ENCODE results near the gene AFF1. TPM values are rescaled to one million over a fixed set of nuclear protein-coding genes. Genes with fewer than 3 reads are reported as not detected.
A peak's percentile ranks its signal among the peaks of the same experiment; 100 is the strongest.

AFF1 gene, protein sequence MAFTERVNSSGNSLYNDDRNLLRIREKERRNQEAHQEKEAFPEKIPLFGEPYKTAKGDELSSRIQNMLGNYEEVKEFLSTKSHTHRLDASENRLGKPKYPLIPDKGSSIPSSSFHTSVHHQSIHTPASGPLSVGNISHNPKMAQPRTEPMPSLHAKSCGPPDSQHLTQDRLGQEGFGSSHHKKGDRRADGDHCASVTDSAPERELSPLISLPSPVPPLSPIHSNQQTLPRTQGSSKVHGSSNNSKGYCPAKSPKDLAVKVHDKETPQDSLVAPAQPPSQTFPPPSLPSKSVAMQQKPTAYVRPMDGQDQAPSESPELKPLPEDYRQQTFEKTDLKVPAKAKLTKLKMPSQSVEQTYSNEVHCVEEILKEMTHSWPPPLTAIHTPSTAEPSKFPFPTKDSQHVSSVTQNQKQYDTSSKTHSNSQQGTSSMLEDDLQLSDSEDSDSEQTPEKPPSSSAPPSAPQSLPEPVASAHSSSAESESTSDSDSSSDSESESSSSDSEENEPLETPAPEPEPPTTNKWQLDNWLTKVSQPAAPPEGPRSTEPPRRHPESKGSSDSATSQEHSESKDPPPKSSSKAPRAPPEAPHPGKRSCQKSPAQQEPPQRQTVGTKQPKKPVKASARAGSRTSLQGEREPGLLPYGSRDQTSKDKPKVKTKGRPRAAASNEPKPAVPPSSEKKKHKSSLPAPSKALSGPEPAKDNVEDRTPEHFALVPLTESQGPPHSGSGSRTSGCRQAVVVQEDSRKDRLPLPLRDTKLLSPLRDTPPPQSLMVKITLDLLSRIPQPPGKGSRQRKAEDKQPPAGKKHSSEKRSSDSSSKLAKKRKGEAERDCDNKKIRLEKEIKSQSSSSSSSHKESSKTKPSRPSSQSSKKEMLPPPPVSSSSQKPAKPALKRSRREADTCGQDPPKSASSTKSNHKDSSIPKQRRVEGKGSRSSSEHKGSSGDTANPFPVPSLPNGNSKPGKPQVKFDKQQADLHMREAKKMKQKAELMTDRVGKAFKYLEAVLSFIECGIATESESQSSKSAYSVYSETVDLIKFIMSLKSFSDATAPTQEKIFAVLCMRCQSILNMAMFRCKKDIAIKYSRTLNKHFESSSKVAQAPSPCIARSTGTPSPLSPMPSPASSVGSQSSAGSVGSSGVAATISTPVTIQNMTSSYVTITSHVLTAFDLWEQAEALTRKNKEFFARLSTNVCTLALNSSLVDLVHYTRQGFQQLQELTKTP
- total RNA-seq: 60.5 TPM
- long read RNA-seq, partial matches to known transcripts: 3 of 18 reads
- long read RNA-seq, other reads (novel, unspliced or antisense): 12 of 18 reads

DNA sequence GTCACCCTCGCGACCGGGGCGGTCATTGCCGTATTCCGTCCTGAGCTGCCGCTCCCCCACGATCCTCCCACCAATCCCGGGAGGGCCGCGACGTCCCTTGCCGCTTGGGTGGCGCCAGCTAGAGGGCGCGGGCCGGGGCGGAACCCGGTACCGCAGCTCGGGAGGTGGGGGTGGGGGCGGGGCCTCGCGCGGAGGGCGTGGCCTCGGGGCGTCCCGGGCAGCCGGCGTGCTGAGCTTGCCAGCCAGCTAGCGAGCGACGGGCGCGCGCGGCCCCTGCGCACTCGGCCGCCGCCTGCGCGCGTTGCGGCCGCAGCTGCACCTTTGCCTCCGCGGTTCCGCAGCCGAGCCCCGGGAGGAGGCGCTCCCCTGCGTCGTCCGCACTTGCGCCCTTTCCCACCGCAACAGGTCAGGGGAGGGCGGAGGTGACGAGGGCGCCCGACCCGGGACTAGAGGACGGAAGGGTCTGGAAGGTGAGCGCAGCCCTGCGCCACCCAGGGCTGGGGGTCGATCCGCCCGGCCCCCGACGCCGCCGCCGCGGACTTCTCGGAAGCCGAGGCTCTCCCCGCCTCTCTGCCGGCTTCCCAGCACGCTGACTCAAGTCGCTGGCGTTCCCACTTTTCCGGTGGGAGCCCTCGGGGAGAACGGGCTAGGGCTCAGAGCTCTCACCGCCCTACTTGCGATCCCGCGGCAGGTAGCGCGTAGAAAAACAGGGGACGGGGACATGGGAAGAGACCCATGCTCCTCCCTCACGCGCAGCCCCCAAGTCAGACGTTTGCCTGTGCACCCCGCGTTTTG, at the start of gene AFF1:
Gene AFF1 (plus strand): TSS at position 241 of the 795 bp plus-strand sequence. CDS start 13,523 bp downstream, outside the sequence.
- ATAC-seq (ENCODE audit: poor library complexity) (peak; percentile 95), DNase-seq (peak; percentile 95)
- intact Hi-C loops (cut with DNase I): loop anchor here (5.0 kb wide), 1 partner anchor 72 kb away; no protein-coding TSS in a partner anchor

DNA sequence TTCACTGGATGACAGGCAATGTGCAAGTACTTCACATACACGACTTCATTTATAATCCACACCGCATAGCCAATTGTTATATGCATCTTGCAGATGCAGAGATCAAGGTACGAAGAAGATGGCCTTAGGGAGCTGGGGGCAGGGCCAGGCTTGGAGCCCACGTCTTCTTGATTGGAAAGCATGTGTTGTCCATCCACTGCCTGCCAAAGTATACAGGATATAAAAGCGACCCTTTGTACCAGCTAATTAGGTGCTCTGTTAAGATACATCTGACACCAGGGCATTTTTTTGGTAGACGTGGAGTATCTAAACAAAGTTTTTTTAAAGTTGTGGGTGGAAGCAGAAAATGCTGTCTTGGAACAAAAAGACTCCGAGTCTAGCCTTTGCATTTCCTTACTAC, 44.0 kb upstream of the AFF1 start:
- intact Hi-C loops (cut with DNase I): no loop called here
- DNase-seq: no peak
- no peak for ATAC-seq (ENCODE audit: poor library complexity)

DNA sequence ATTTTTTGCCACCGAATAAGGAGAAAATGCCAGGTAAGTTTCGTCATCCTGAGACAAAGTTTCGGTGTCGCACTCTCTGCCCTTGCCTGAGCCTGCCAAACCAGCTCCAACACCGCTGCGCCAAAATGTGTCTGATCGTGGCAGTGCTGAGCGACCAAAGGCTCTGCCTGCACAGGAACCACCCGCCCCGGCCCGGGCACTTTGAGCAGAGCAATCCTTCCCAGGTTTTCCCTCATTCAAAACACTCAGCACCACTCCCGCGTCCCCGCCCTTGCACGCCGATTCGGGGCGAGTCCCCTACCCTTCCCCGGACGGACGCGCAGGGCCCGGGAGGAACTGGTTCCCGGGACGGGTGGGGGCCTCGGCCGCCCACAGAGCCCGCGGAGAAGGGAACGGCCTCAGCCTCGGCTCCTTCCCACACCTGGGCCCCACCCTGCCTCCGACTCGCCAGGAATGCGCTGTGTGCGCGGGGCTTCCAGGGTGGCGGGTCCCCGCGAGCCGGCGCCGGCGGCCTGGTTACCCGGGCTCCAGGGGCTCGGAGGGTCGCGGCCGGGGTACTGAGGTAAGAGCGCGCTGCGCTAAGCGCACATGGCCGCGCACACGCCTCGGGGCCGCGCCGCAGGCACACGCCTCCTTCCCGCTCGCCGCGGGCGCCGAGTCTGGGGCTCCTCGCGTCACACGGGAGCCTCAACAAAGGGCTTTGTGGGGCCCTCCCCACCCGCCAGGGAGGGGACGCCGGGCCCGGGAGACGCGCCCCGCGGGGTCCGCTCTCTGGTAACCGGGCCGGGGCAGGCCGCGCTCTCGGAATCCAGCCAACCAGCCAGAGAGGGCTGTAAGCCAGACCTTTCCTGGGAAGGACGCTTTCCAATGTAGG, 42.8 kb upstream of the AFF1 start, which contains the start of gene C4orf36:
Gene C4orf36 (minus strand): TSS at position 661 of the 874 bp plus-strand sequence. CDS start 902 bp downstream, outside the sequence.
- intact Hi-C loops (cut with DNase I): no loop called here
- peak; percentile 65 for DNase-seq

DNA sequence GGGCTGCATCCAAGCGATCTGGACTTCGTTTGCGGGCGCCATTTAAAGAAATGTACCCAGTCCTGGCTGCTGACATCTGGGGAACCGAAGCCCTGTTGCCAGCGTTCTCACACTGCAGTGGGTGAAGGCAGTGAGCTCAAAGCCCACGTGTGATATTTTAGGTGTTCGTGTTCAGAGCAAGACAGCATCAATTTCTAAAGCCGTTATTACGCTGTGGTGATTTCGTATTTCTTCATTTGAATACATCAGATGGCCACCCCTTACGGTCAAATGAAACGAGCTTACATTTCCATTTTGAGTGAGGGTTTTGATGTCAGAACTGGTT, 42.2 kb upstream of the AFF1 start:
- intact Hi-C loops (cut with DNase I): no loop called here
- ATAC-seq (ENCODE audit: poor library complexity) (no peak), DNase-seq (no peak)

More for the DNA sequence above, 42.8 kb upstream of the AFF1 start, which contains the start of gene C4orf36:
- peak; percentile 88 for ATAC-seq (ENCODE audit: poor library complexity)

DNA sequence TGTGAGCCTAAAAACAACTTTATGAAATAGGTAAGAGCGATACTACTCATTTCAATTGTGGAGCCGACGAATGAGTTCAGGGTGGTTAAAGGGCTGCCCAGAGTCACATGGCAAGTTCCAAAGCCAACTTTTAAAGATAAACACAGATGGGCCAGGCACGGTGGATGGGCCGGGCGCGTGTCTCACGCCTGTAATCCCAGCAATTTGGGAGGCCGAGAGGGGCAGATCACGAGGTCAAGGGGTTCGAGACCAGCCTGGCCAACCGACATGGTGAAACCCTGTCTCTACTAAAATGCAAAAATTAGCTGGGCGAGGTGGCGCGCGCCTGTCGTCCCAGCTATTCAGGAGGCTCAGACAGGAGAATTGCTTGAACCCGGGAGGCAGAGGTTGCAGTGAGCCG, 41.7 kb upstream of the AFF1 start:
- intact Hi-C loops (cut with DNase I): no loop called here
- no peak for DNase-seq
- ATAC-seq (ENCODE audit: poor library complexity): no peak

DNA sequence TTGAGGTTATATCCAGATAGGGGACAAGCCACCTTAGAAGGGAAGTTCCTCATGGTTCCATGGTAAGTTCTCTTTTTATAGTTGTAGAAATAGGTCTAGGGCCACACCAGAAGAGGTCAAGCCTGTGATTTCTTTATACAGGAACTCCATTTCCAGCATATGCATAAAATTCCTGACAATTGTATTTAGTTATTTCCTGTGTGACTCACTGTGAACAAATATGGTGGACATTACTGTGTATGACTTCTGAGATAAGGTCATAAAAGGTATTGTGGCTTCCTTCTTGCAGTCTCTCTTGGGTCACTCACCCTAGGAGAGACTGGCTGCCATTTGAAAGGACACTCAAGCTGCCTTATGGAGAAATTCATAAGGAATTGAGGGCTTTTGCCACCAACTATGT, 40.4 kb upstream of the AFF1 start:
- ATAC-seq (ENCODE audit: poor library complexity) (no peak), DNase-seq (no peak)
- intact Hi-C loops (cut with DNase I): no loop called here

DNA sequence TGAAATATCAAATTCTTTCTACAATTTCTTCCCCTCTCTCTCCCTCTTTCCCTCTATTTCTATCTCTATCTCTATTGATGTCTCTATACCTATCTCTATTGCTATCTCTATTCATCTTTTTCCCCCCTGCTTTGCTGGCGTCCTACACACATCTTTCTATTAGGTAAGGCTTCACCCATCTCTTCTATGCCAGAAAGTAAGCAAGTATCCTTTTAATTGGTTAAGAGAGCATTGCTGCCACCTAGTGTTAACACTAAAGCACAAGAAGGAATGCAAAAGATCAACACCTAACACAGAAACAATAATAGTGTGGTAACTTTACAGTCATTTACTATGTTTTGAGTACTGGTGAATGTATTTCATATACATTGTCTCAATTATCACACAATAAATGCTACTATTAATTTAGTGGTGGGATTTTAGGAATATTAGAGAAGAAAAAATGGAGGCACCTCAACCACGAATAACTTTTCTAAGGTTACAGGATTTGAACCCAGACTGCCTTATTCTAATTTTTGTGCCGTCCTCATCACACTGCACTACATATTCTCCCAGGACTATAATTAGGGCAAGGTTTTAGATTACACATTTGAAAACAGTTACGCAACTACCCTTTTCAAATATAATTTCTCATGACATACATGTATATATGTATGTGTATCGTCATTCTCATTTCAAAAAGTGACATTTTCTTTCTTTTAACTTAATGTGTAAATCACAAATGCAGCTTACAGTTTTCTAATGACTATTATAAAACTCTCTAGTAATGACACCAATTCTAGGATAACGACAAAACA, 38.9 kb upstream of the AFF1 start:
- no peak for DNase-seq
- intact Hi-C loops (cut with DNase I): loop anchor here (5.0 kb wide), 1 partner anchor 399 kb away; no protein-coding TSS in a partner anchor
- ATAC-seq (ENCODE audit: poor library complexity): peak; percentile 52

DNA sequence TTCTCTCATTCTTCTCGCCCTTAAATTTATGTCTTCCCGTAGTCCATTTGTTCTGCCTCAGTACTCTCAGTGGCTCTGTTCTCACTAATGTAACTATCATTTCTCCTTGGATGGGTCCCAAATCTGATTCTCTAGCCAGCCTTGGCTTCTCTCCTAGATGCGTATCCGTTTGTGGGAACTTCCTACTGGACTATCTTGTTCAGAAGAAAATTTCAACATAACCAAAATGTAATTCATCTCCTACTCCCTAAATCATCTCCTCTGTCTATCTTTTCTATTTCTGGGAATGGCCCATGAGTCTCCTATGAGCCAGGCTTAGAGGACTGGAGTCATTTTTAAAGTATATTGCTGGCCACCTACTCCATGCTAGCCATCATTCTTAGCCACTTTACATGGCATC, 38.2 kb upstream of the AFF1 start:
- DNase-seq (no peak), ATAC-seq (ENCODE audit: poor library complexity) (no peak)
- intact Hi-C loops (cut with DNase I): loop anchor here (5.0 kb wide), 1 partner anchor 399 kb away; no protein-coding TSS in a partner anchor

DNA sequence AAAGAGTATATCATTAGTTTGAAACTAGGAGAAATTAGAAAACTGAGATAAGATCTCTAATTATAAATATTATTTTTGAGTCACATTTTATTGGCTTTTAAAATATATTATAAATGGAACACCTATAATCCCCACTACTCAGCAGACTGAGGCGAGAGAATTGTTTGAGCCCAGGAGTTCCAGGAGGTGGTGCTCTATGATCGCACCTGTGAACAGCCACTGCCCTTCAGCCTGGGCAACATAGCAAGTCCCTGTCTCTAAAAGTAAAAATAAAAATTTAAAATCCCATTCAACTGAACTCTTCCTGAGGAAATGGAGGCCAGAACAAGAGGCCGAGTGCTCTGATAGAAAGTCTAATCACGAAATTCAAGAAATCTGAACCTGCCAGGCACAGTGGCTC, 36.2 kb upstream of the AFF1 start:
- intact Hi-C loops (cut with DNase I): loop anchor here (5.0 kb wide), 1 partner anchor 401 kb away; no protein-coding TSS in a partner anchor
- no peak for ATAC-seq (ENCODE audit: poor library complexity)

DNA sequence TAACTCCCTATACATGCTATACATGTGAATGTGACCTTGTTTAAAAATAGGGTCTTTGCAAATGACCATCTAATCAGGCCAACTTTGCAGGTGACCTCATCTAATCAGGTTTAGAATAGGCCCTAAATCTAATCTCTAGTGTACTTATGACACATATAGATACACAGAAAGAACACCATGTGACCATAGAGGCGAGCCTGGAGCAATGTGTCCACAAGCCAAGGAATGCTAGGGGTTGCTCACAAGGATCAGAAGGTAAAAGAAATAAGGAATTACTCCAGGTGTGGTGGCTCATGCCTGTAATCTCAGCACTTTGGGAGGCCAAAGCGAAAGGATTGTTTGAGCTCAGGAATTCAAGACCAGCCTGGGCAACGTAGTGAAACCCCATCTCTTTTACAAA, 32.9 kb upstream of the AFF1 start:
- ATAC-seq (ENCODE audit: poor library complexity): no peak
- DNase-seq: no peak
- intact Hi-C loops (cut with DNase I): no loop called here

More for the DNA sequence above, 36.2 kb upstream of the AFF1 start:
- DNase-seq: no peak

DNA sequence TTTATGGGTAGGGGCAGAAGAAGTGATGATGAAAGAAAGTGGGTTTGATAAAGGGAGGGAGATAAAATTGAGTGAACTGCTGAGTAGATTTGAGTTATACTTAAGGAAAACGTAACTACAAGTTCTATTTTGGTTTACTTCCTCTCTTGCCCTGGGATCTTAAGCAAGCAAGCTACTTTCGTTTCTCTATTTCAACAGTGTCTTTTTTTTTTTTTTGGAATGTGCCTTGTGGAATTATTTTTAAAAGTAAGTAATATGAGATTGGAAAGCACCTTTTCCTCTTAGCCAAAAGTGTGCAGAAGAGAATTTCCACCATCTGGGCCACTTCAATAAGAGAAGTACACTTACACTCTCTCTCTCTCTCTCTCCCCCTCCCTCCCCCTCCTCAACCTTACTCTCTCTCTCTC, 26.6 kb upstream of the AFF1 start:
- DNase-seq (no peak), ATAC-seq (ENCODE audit: poor library complexity) (no peak)
- intact Hi-C loops (cut with DNase I): no loop called here

DNA sequence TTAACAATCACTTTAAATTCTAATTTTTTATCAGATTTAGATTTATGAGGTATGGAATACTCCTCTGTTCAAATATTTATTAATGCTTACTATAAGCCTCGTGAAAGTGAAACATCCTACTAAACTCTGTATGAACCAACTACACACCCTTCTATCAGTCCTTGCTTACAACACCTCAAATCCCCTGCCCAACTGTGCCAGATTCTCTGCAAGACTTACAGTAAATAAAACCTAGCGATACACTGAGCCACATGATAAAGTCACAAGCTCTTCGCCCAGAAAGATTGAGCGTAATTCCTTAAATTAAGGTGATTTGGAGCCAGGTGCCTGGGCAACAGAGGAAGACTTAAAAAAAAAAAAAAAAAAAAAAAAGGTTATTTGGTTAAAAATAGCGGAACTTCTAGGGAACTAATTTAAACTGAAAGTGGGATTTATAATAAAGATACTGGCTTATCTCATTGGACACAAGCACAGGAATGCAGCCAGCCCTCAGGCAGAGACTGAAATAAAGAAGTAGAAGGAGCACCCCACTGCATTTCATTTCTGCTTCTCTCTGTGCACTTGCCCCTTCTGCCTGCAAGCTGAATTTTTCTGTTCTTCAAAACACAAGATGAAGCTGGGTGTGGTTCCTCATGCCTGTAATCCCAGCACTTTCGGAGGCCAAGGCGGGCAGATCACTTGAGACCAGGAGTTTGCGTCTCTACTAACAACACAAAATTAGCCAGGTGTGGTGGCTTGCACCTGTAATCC, 25.1 kb upstream of the AFF1 start:
- peak; percentile 34 for ATAC-seq (ENCODE audit: poor library complexity)
- intact Hi-C loops (cut with DNase I): no loop called here
- no peak for DNase-seq

DNA sequence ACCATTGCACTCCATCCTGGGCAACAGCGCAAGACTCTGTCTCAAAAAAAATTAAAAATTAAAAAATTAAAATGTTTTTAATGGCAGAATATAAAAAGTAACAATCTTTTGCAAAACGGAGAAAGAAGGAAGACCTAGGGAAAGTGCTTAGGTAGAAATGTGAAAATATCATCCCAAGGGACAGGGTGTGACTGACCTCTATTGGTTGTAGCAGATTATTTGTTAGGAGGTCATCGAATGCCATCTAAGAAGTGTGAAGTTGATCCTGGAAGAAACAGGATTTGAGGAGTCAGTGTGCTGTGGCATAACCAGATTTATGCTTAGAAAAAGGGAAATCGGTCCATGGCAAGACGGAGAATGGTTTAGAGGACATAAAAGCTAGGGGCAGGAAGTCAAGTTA, 24.4 kb upstream of the AFF1 start:
- no peak for DNase-seq
- ATAC-seq (ENCODE audit: poor library complexity): peak; percentile 19
- intact Hi-C loops (cut with DNase I): no loop called here

DNA sequence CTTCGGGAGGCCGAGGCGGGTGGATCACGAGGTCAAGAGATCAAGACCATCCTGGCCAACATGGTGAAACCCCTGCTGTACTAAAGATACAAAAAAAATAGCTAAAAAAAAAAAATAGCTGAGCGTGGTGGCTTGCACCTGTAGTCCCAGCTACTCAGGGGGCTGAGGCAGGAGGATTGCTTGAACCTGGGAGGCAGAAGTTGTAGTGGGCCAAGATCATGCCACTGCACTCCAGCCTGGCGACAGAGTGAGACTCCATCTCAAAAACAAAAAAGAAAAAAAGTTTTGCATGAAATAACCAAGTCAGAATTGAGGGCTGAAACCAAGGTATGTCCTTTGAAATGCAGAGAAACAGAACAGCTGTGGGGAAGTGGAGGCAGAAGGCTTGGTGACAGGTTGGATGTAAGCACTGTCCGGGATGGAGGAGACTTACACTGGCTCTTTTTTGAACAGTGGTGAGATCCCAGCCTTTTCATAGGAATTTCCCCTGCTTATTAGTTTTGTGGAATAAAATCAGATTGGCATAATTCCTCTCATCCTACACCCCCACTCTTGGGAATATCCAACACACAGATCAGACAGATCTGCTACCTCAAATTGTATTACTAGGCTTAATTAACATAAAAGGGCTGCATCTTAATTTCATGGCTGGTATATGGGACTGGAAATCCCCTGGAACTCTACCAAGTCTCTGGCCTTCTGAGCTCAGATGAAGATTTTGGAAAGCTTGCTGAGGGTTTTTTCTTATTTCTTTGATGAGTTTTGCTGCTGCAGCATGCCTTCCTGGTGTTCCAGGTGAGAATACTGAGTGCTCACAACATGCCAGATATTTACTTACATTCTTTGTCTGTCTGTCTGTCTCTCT, 23.8 kb upstream of the AFF1 start:
- DNase-seq: no peak
- ATAC-seq (ENCODE audit: poor library complexity): no peak
- intact Hi-C loops (cut with DNase I): no loop called here

DNA sequence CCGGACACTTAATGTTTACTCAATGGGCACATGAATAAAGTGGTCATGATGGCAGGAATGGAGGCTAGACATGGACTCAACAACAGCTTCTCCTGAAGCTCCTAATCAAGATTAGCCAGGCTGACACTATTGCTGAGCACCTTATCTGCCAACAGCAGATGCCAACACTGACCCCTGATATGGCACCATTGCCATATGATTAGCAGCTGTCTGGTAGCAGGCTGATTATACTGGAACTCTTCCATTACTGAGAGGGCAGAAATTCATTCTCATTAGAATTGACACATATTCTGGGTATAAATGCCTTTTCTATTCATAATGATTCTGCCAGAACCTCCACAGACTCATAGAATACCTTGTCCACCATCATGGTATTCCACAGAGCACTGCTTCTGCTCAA, 18.4 kb upstream of the AFF1 start:
- DNase-seq: no peak
- ATAC-seq (ENCODE audit: poor library complexity): no peak
- intact Hi-C loops (cut with DNase I): no loop called here

All from Right ventricle myocardium superior (tissue), 1 donor.